Immature natural killer cell (primary cell): ENCODE data around the gene SDK1. TPM values are rescaled to one million over a fixed set of nuclear protein-coding genes. Genes with fewer than 3 reads are reported as not detected.

Experiments used
- DNase-seq, 3 donors: peaks; one replicate each; pipeline ENCODE4 v3.0.0; 2022; ENCODE audit warnings: mixed read lengths in 1 of 3
- H3K27ac Mint-ChIP-seq, 6 donors: one replicate each; pipeline ENCODE4 v1.8.0; 2020; ENCODE audit warnings: mixed read lengths in 6 of 6, mild to moderate bottlenecking in 5 of 6, inconsistent platforms in 4 of 6, moderate library complexity in 3 of 6
- H3K27me3 Mint-ChIP-seq, 3 donors: one replicate each; pipeline ENCODE4 v1.8.0; 2020 to 2021; ENCODE audit warnings: low read depth in 3 of 3, mild to moderate bottlenecking in 3 of 3, mixed read lengths in 3 of 3, moderate library complexity in 3 of 3, inconsistent platforms in 1 of 3
- H3K36me3 Mint-ChIP-seq, 3 donors: one replicate each; pipeline ENCODE4 v1.8.0; 2020; ENCODE audit warnings: mixed read lengths in 3 of 3, inconsistent platforms in 2 of 3, mild to moderate bottlenecking in 2 of 3
- H3K4me1 Mint-ChIP-seq, 2 donors: one replicate each; pipeline ENCODE4 v1.8.0; 2020; ENCODE audit warnings: inconsistent platforms in 2 of 2, mild to moderate bottlenecking in 2 of 2, mixed read lengths in 2 of 2, moderate library complexity in 1 of 2
- H3K4me3 Mint-ChIP-seq, 5 donors: one replicate each; pipeline ENCODE4 v1.8.0; 2020; ENCODE audit warnings: mild to moderate bottlenecking in 5 of 5, mixed read lengths in 5 of 5, inconsistent platforms in 3 of 5, moderate library complexity in 3 of 5
- H3K9me3 Mint-ChIP-seq, 6 donors: one replicate each; pipeline ENCODE4 v1.8.0; 2020; ENCODE audit warnings: mild to moderate bottlenecking in 6 of 6, mixed read lengths in 6 of 6, inconsistent platforms in 4 of 6, moderate library complexity in 3 of 6
- polyA plus RNA-seq, 3 donors: library from polyadenylated mRNA; unstranded; fragments of 300-500 nt; fragmentation: Illumina TruSeq; gene quantifications; one replicate each; pipeline ENCODE4 v1.2.3, GENCODE V29; 2021

The SDK1 gene
- polyA plus RNA-seq, 3 donors from 2014 or later: not detected

DNA sequence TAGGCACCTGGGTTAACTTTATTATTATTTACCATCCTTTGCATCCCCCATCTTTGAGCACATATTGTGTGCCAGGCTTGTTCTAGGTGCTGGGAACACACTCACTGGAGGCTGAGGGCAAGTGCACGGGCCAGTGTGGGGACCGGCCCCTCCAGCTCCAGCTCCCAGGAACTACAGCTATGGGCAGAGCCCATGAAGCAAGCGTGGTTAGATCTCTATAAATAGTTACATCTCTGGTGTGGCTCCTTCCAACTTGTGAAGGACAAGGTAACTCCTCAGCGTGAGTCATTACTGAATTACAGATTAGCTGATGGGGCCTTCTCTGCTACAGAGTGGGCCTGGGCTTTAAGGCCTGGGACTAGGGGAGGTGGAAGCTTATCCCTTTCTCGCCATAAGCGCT lies 583.5 kb downstream of the SDK1 start:
- H3K27ac Mint-ChIP-seq: no peak overlapping the region
- no peaks in the 10 kb centered on the region for H3K9me3 Mint-ChIP-seq
- DNase-seq: no peak
- no peaks in the 10 kb centered on the region for H3K4me1 Mint-ChIP-seq
- no peaks in the 10 kb centered on the region for H3K36me3 Mint-ChIP-seq
- H3K27me3 Mint-ChIP-seq: peaks cover 2 to 8% (median 2%) of the 10 kb centered on the region in 3 donors
- no peak overlapping the region for H3K4me3 Mint-ChIP-seq

DNA sequence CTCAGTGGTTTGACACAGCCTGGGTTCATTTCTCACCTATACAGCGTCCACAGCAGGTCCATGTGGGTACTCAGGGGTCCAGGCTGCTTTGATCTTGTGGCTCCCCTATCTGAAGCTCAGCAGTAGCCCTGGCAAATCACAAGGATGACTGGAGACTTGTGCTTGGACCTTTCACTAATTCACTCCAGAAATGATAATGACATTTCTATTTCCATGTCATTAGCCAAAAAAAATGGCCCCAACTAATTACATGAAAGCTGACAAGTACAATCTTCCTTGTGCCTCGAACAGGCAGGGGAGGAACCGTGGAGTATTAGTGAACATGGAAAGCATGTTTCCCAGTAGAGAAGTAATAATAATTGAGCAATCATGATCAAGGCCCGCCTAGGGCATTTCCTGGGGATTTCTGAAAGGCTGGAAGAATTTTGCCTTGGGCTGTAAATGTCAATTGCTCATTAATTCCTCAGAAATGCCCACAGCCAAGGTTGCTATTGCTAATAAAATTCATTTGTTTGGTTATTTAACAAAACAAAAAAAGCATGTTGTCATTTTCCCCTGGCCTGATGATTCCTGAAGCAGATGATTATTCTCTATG lies 586.1 kb downstream of the SDK1 start:
- Mint-ChIP-seq H3K36me3 (no peaks in the 10 kb centered on the region), H3K4me1 (no peaks in the 10 kb centered on the region), H3K4me3 (no peak overlapping the region), H3K27ac (no peak overlapping the region), H3K9me3 (no peaks in the 10 kb centered on the region), H3K27me3 (peaks cover 0 to 12% (median 2%) of the 10 kb centered on the region in 3 donors)
- DNase-seq: no peak

DNA sequence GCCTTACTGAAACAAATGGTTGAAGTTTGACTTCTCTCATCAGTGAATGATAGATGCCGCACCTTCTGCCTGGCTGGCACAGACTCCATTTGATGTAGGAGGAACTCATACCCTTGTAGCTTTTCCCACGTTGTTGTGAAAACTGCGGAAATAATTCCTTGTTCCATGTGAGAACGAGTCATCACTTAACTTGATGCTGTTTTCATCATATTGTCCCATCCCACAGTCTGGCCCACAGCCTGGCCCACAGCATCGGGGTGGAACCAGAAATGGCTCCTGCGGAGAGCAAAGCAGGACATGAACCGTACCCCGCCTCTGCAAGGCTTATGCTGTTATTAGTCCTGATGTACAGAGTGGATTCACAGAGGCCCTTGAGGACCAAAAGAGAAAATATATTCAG lies 587.0 kb downstream of the SDK1 start:
- no peak for DNase-seq
- H3K9me3 Mint-ChIP-seq: no peaks in the 10 kb centered on the region
- H3K4me1 Mint-ChIP-seq: no peaks in the 10 kb centered on the region
- H3K27me3 Mint-ChIP-seq: peaks cover 0 to 13% (median 2%) of the 10 kb centered on the region in 3 donors
- no peaks in the 10 kb centered on the region for H3K36me3 Mint-ChIP-seq
- no peak overlapping the region for H3K4me3 Mint-ChIP-seq
- H3K27ac Mint-ChIP-seq: no peak overlapping the region

DNA sequence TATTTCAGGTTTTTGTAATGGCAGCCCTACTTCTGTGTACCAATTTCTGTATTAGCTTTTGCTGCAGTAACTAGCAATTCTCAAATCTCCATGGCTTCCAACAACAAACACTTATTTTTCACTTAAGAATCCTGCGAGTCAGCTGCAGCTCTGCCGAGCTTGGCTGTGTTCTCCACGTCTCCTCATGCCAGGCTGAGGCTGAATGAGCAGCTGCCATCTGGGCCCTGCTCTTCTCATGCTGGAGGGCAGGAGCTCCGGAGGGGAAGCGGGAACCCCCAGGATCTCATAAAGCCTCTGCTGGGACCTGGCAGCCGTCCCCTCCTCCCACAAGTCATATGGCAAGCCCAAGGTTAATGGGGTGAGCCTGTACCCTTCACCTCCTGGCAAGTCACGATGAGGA lies 591.1 kb downstream of the SDK1 start:
- Mint-ChIP-seq H3K36me3 (no peaks in the 10 kb centered on the region), H3K4me1 (no peaks in the 10 kb centered on the region), H3K4me3 (no peak overlapping the region), H3K9me3 (no peaks in the 10 kb centered on the region), H3K27me3 (peaks cover 2 to 21% (median 3%) of the 10 kb centered on the region in 3 donors), H3K27ac (no peak overlapping the region)
- no peak for DNase-seq

DNA sequence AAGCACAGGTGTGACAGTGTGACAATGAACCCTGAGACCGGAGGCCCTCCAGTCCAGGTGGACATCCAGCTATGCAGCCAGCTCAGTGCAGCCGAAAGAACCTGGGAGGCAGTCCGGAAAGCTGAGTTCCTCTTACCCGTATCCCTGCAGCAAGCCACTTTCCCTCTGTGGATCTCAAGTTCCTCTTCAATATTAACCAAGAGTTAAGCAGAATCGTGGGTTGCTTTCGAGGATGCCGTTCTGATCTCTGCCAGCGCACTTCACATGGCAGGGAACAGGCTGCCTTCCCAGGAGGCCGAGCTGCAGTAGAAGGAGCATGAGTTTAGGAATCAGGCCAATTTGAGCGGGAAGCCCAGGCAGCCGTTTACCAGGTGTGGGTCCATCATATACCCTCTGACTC lies 591.6 kb downstream of the SDK1 start:
- Mint-ChIP-seq H3K4me1 (no peaks in the 10 kb centered on the region), H3K27me3 (peaks cover 2 to 25% (median 3%) of the 10 kb centered on the region in 3 donors), H3K36me3 (no peaks in the 10 kb centered on the region), H3K9me3 (no peaks in the 10 kb centered on the region), H3K27ac (no peak overlapping the region), H3K4me3 (no peak overlapping the region)
- DNase-seq: no peak

DNA sequence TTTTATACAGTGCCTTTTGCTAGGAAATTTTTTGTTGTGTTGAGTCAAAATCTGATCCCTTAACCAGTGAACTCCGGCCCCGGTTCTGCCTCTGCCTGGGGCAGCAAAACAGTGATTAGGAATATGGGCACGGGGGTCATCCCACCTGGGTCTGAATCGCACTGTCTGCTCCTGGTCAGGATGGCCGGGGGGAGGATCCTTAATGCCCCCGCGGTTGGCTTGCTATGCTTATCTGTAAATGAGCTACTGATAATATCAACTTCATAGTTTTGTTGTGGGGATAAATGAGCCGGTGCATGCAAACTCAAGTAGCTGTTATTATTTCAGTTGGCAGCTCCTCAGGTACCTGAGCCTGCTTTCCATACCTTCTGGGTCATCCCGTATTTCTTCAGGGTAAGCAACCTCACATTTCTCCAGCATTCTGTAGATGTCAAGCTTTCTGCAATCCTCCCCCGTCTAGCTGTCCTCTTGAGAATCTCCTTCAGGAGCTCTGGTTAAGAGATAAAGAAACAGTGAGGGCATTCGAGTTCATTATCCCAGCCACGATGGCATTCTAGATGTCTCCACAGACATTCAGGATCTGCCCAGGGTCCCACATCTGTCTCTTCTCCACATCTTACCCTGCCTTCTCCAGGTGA lies 592.2 kb downstream of the SDK1 start:
- H3K9me3 Mint-ChIP-seq: no peaks in the 10 kb centered on the region

DNA sequence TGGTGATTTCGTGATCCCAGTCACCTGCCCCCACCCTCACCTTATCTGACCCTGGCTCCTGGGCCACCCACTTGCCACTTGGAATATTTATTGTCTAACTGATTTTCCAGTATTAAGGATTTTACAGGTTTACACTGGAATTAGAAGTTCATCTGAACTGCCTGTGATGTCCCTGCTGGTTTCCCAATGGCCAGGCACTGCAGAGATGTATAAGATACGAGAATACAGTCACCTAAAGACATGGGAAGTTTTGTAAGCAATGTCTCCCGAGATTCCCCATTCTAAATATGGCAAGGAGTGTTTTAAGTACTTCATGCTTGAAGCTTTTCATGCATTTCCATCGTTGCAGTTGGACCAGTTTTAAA lies 592.7 kb downstream of the SDK1 start:
- no peaks in the 10 kb centered on the region for H3K36me3 Mint-ChIP-seq

More for the DNA sequence above, 592.2 kb downstream of the SDK1 start:
- H3K27ac Mint-ChIP-seq: no peak overlapping the region
- DNase-seq: no peak
- no peak overlapping the region for H3K4me3 Mint-ChIP-seq
- H3K36me3 Mint-ChIP-seq: no peaks in the 10 kb centered on the region
- no peaks in the 10 kb centered on the region for H3K4me1 Mint-ChIP-seq
- peaks cover 2 to 25% (median 5%) of the 10 kb centered on the region in 3 donors for H3K27me3 Mint-ChIP-seq

DNA sequence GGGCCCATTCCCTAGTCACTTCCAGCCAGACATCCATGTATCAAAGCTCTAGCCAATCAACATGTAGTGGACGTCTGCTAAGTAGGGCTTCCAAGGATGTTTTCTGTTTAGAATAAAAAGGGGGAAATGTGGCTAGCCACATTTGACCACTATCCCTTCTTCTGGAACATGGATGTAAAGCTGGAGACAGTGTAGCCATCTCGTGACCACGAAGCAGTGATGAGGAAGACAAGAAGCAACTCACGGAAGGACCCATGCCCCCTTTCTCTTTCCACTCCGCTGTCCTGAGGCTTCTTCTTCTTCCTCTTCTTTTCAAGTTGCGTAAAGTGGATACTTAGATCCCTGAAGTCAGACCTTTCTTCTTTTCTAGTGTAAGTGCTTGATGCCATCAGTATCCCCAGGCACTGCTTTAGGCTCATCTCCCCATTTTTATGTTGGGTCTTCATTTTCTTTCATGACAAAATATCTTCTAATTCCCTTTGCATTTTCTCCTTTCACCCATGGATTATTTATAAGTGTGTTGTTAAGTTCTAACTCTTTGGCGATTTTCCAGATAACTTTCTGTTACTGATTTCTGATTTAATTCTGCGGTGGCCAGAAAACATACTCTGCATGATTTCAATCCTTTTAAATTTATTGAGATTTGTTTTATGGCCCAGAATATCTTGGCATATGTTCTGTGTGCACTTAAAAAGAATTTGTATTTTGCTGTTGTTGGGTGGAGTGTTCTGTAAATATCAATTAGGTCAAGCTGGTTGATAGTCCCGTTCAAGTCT lies 594.5 kb downstream of the SDK1 start:
- Mint-ChIP-seq H3K4me1 (no peaks in the 10 kb centered on the region), H3K27me3 (peaks cover 2 to 18% (median 5%) of the 10 kb centered on the region in 3 donors), H3K36me3 (no peaks in the 10 kb centered on the region), H3K27ac (no peak overlapping the region), H3K9me3 (no peaks in the 10 kb centered on the region), H3K4me3 (no peak overlapping the region)
- no peak for DNase-seq

More for the DNA sequence above, 592.7 kb downstream of the SDK1 start:
- DNase-seq: no peak
- no peaks in the 10 kb centered on the region for H3K4me1 Mint-ChIP-seq
- no peaks in the 10 kb centered on the region for H3K9me3 Mint-ChIP-seq
- H3K27me3 Mint-ChIP-seq: peaks cover 2 to 25% (median 5%) of the 10 kb centered on the region in 3 donors
- H3K4me3 Mint-ChIP-seq: no peak overlapping the region
- no peak overlapping the region for H3K27ac Mint-ChIP-seq

DNA sequence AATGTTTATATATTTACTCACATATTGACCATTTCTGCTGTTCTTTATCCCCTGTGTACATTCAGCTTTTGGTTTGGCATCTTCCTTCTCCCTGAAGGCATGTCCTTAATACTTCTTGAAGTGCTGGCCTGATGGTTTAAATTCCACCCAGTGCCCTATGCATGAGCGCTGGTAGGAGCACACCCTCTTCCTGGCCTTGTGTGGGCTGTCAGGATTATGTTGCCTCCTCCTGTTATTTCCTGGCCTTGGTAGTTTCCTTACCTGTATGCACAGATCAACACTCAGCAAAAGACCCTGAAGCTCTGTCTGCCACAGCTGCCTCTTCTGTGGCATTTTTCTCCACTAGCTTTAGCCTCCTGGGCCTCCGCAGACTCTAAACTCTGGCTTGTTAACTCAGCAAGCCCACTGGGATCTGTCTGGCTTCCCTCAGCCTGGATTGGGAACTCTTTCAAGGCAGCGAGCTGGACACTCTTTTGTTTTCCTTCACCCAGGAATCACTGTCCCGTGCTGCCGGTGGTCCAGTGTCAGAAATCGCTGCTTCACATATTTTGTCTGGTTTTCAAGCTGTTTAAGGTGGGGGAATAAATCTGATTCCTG lies 595.2 kb downstream of the SDK1 start:
- H3K4me3 Mint-ChIP-seq: no peak overlapping the region

DNA sequence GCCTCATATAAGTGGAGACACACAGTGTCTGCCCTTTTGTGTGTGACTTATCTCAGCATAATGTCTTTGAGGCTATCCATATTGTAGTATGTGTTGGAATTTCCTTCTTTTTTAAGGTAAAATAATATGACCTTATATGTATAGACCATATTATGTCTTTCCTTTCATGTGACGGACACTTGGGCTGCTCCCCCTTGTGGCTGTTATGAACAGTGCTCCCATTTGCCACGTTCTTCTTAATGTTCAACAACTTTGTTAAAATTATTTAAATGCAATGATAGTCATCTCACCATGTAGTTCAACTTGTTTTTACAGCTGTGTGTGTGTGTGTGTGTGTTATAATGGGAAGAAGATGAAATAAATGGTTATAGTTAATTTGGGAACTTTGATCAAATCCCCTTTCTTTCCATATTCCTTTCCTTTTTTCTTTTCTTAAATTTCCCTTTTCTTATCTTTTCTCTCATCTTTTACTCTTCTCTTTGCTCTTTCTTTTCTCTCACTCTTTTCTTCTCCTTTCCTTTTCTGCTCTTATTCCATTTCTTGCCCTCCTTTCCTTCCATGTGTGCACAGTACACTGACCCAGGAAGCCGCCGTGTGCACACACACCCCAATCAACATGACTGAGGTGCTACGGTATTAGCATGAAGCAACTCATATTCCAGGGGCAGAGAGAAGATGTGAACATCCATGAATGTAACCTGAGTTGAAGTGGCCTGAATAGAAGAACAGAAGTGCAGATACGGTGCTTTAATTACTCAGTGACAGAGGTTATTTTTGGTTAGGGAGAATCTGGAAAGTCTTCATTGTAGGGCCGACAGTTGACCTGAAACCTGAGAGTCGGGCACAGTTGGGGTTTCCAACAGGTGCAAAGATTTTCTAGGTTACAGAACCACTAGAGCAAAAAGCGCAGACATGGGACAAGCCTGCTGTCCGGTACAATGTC lies 596.6 kb downstream of the SDK1 start:
- Mint-ChIP-seq H3K4me3 (no peak overlapping the region), H3K4me1 (no peaks in the 10 kb centered on the region), H3K27me3 (peaks cover 5 to 18% (median 5%) of the 10 kb centered on the region in 3 donors), H3K36me3 (no peaks in the 10 kb centered on the region), H3K9me3 (no peaks in the 10 kb centered on the region), H3K27ac (no peak overlapping the region)
- DNase-seq: peak; percentile 22 to 30 (median 25)

More for the DNA sequence above, 595.2 kb downstream of the SDK1 start:
- DNase-seq: no peak
- no peaks in the 10 kb centered on the region for H3K9me3 Mint-ChIP-seq
- H3K27me3 Mint-ChIP-seq: peaks cover 5 to 18% (median 5%) of the 10 kb centered on the region in 3 donors
- H3K4me1 Mint-ChIP-seq: no peaks in the 10 kb centered on the region
- H3K27ac Mint-ChIP-seq: peak overlapping the region in 1 of 6 donors; percentile 18
- H3K36me3 Mint-ChIP-seq: no peaks in the 10 kb centered on the region

DNA sequence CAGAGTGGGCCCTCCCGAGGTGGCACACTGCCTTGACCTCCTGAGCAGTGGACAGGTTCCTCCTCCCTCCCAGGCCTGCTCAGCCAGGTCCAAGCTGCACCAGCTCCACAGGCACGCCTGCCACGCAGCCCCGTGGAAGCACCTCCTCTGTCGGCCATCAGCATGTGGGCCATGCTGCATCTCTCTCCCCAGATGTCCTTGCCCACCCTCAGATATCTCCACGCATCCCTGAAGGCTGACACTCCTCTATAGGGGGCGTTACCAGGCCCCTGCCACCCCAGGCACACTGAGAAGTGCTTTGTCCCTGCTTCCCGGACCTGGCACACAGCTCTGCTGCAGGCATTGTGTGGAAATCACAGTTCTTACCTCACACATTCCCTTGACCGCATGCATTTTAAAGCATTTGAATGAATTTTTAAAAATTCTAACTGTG lies 598.5 kb downstream of the SDK1 start:
- H3K9me3 Mint-ChIP-seq: no peaks in the 10 kb centered on the region
- DNase-seq: no peak
- no peaks in the 10 kb centered on the region for H3K36me3 Mint-ChIP-seq
- H3K27me3 Mint-ChIP-seq: peaks cover 5 to 17% (median 8%) of the 10 kb centered on the region in 3 donors
- H3K4me3 Mint-ChIP-seq: no peak overlapping the region
- no peak overlapping the region for H3K27ac Mint-ChIP-seq
- no peaks in the 10 kb centered on the region for H3K4me1 Mint-ChIP-seq

DNA sequence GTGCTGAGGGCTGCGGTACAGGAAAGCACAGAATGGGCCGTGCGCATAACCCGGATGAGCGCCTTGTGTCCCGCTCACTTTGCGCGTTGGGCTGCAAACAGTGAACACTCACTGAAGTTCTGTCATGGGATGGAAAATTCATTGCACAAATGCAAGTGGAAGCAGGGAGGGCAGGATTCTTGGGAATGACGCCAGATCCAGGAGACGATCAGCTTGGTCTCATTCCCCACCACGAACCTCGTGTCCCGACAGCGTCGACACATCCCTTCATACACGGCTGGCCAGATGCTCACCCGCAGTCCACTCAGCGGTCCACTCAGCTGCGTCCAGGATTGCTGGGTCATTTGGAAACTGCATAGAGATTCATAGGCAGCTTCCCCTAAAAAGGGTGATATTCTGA lies 607.1 kb downstream of the SDK1 start:
- H3K9me3 Mint-ChIP-seq: no peaks in the 10 kb centered on the region
- DNase-seq: no peak
- H3K4me1 Mint-ChIP-seq: no peaks in the 10 kb centered on the region
- no peaks in the 10 kb centered on the region for H3K36me3 Mint-ChIP-seq
- H3K27ac Mint-ChIP-seq: no peak overlapping the region
- no peak overlapping the region for H3K4me3 Mint-ChIP-seq
- peaks cover 0 to 6% (median 5%) of the 10 kb centered on the region in 3 donors for H3K27me3 Mint-ChIP-seq

DNA sequence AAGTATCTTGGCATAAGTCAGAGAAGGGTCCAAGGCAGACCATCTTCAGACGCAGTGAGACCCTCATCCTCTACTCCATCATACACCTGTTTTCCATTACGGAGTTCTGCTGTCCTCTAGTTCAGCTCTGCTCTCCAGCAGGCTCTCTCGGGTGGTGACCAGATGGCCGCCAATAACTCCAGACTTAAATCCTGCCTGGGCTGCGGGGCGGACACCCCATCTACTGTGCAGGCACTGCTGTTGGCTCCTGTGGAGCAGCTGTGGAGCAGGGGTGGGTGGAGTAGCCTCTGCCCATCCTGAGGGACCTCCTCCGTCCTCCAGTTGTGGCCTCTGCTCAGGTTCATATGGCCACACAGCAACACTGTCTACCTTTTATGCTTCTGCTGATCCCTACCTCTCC lies 608.1 kb downstream of the SDK1 start:
- Mint-ChIP-seq H3K27me3 (peaks cover 0 to 5% (median 5%) of the 10 kb centered on the region in 3 donors), H3K27ac (no peak overlapping the region), H3K4me1 (no peaks in the 10 kb centered on the region), H3K9me3 (no peaks in the 10 kb centered on the region), H3K4me3 (no peak overlapping the region), H3K36me3 (no peaks in the 10 kb centered on the region)
- no peak for DNase-seq
